Stimulated activated CD8-positive, alpha-beta memory T cell treated with anti-CD3 and anti-CD28 coated beads, Interleukin-7, amount 100 ng/mL, for 1 hour (primary cell): Measurements from ENCODE around the gene ANK3.

Experiments used
- DNase-seq, 2 donors: peaks; one replicate each; pipeline ENCODE4 v3.0.0-alpha.2; 2020; ENCODE audit warnings: low read depth in 2 of 2

The ANK3 gene

DNA sequence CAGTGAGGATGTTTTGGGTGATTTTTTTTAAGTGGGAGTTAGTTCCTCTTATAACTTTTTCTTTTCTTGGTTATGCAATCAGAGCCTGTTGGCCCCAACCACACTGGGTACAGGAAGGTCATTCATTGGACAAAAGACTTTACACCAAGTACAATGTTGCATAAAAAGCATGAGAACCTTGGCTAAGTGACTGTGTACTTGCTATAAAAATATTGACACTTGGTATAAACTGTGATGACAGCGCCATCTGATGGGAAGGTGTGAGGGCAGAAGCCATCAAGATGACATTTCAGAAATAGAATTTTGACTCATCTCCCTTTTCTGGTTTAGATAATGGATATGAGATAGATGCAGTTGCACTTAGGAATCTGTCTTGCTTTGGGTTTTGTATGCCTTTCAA is 357.0 kb downstream of the ANK3 start:
- DNase-seq, result no peak

DNA sequence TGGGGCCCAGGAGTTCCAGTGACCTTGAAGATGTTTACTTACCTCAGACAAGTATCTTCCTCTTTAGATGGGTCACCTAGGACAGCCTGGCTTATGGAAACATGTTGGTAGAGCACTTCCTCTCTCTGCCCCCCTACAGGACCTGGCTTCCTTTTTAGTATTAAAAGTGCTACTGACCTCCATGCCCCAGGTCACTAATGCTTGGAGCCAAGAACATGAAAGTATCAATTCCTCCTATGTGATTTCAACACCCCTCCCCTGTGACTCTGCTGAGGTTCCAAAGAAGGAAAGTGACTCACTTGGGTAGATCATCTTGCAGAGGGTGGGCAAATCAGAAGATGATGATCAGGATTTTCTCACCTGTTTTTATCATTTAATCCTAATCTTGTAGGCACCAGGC is 358.0 kb downstream of the ANK3 start:
- no peak for DNase-seq

- DNase-seq, result no peak
Measured at GRCh38 chr10:60031183-60031582, 358.5 kb downstream of the ANK3 start.

- DNase-seq, result no peak
Measured at GRCh38 chr10:60029475-60029874, 360.2 kb downstream of the ANK3 start.

DNA sequence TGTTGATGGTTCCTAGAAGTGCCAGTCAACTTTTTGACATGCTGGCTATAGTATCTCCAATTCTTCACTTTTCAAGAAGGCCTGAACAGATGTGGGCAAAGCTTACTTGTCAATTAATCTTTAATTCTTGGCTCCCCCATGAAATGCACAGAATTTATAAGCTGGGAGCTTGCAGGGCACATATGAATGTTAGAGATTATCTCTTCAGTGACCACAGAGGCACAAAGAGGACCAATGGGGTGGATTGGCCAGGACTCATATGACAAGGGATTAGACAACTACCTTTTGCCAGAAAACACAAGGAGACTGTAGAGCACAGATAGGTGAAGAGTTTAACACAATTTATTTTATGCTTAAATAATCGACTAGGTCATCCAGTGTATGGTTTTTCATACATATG is 361.6 kb downstream of the ANK3 start:
- no peak for DNase-seq

GRCh38 chr10:60025279-60025678 is 364.4 kb downstream of the ANK3 start:
- no peak for DNase-seq

DNA sequence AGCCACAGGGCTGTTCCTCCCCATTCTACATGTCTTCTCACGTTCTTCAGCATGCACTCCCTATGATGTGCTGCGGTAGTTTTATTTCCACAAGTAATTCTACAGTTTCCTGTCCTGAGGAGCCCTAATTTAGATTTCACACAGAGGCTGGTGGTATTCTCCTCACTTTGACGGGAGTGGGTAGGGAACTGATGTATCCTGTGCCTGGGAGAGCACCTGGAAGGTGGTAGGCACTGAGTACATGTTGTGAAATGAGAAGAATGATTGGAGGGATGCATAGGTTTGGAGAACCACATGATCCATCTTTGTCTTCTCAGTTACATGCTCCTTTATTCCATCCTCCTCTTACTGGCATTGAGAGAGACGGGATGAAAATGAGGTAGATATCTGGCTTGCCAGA is 365.2 kb downstream of the ANK3 start:
- DNase-seq, result no peak

DNA sequence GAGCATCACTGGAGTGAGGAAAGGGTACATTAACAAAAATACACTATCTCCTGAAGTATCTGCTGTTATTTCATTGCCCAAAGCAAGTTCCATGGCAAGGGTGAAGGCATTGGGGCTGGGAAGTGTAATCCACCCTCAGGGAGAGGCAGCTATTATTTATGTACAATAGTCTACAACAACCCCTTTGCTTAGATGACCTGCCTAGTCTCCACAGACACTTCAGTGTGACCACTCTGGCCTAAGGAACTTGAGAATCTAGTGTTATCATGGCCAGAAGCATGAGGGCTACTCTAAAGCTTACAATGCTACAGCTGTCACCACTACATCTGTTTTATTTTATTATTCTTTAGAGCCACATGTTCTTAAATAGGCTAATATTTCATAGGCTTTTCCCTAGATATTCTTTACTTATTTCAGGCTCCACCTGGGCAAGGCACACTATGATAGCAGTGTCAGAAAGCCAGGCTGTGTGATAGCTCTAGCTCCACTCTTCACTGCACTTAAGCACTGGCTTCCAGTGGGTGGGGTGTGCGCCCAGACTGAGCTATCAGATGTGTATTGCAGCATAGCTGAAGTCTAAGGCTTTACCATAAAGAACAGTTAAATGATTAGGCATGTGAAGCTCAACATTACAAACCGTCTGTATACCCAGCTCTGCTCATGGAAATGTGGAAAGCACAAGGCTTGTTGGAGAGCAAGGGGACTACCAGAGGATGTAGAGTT is 366.4 kb downstream of the ANK3 start:
- DNase-seq, result no peak

GRCh38 chr10:60021361-60021760 is 368.3 kb downstream of the ANK3 start:
- no peak for DNase-seq

- DNase-seq, result no peak
Measured at GRCh38 chr10:60016794-60017193, 372.9 kb downstream of the ANK3 start.

DNA sequence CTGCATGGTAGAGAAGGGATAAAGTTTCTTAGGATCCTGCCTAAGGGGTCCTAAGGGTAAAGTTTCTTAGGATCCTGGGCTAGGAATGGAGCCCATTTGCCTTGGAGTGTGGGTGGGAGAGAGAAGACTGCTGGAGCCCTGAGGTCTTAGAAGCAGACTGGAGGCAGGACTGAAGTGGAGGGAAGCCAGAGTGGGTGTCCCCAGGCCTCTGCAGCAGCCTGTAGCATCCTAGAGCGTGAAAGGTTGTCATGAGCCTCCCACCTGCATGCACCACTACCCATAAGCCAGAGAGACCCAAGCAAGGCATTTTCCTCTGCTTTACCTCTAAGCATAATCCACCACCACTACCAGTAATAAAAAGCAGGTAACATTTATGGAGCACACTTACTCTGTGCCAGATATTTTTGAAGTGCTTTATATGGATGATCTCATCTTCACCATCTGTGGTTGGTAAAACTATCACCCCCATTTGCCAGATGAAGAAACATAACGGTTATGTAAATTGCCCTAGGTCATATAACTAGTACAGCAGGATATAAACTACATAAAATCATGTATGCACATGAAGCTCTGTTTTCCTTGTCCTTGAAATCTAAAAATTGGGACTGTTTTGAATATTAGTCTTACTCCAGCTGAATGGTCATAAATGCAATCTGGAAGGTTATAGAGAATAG is 379.8 kb downstream of the ANK3 start:
- DNase-seq, result no peak

DNA sequence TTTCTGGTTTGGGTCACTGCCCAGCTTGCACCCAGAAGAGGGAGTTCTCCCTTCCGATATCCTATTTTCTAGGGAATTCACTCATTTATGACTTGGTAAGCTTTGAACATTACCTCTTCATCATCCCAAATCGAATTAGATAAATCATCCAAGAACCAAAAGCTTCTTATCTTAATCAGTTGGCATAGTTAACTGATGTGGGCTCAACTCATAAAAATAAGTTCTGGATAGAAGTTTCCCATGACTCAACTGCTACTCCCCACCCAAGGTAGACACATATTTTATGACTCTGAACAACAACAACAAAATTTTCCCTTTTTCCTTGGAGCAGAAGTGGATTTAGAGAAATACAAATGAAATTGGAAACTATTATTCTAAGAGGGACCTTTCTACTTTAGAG is 380.4 kb downstream of the ANK3 start:
- no peak for DNase-seq

GRCh38 chr10:60008816-60009215 is 380.9 kb downstream of the ANK3 start:
- DNase-seq, result no peak

GRCh38 chr10:60006062-60006461 is 383.6 kb downstream of the ANK3 start:
- DNase-seq, result no peak

- no peak for DNase-seq
Measured at GRCh38 chr10:60003651-60004523, 385.8 kb downstream of the ANK3 start.

DNA sequence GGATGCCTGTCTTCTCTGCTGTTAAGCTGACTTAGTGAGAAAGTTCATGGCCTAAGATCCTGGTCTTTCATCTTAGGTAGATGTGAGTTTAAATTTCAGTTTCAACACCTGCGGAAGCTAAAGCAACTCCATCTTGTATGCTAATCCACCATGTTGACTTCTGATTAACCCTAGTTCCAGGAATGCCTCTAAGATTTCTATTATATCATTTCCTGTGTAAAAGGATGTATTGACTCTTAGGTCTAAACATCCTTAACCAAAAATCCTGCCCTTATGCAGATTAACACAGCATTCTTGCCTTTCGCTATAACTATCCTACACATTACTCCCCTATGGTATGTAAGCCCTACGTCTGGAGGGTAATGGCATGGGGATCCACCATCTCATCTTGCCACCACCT is 388.9 kb downstream of the ANK3 start:
- no peak for DNase-seq

- DNase-seq, result no peak
Measured at GRCh38 chr10:59997827-59998525, 391.7 kb downstream of the ANK3 start.

DNA sequence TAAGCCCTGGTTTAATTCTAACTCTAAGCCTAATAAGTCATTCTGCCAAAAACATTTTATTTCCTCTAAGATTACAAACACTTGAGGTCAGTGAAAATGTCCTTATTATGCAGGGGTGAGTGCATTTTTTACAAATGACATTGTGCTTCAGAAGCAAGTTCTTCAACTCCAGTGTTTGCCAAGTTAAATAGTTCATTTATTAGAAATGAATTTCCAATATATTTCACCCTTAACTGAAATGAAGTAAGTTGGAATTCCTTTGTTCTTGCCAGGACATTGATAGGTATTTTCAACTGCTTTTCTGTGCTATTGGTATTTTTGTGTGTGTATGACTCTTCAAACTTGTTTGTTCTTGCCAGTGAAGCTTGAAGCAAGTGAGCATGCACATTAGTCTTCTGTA is 393.8 kb downstream of the ANK3 start:
- DNase-seq, result no peak

DNA sequence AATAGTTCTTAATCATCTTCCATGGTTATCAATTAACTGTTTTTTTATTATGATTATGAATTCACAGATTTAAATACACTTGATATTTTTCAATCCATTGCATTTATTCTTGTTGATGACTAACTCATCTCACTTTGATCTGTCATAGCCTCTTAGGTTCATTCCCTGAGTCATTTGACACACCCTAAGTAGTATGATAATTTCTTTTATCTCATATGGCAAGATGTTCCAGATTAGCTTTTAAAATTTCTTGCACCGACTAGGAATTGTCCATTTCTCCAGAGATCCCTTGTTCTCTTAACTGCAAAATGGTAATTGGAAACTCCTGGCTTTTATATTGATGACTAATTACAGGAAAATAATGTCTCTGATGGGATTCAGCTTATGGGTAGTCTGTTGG is 395.7 kb downstream of the ANK3 start:
- DNase-seq, result no peak

DNA sequence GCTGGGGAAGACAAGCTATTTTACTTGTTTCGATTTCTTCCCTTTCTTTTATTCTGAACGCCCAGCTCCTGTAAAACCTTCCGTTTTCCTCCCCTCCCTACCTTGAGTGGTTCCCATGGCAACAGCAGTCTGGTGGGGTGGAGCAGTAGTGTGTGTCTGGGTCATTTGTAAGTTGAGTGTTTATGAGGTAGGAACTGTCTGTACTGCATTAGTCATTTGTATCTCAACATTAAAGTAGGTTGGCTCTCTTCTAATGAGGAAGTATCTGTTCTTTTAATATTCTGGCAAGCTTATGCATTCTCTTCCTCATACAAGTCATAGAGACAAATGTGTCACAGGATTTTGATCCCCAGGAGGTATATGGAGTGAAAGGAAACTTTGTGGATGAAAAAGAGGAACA is 398.0 kb downstream of the ANK3 start:
- no peak for DNase-seq

GRCh38 chr10:59991117-59991516 is 398.6 kb downstream of the ANK3 start:
- no peak for DNase-seq

DNA sequence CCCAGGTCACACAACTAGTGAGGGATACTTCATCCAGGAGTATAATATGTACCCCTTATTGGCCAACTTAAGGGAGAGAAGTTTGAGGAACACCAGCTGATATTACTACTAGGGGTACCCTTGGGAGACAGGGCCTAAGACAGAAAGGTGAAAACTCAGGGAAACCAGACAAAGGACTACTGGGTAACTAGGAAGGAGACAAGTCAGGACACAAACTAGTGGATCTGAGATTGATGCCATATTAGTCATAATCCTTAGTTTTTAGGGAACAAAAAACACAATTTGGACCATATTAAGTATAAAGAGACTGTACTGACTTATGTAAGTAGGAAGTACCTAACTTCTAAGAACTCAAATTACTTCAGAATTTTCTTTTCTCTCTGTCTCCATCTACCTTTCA is 404.0 kb downstream of the ANK3 start:
- no peak for DNase-seq
